ENCODE results near the gene PSMD1. TPM values are rescaled to one million over a fixed set of nuclear protein-coding genes. Genes with fewer than 3 reads are reported as not detected.

Gene PSMD1
- polyA plus RNA-seq, 1 donor from 2014 or later, result 83.8 TPM

GRCh38 chr2:231181860-231182512, 125.3 kb downstream of the PSMD1 start:
- no peak overlapping the region for H3K27ac ChIP-seq (ENCODE audit: low read length)
- no peak overlapping the region for H3K4me3 ChIP-seq (ENCODE audit: low read length)
- no peaks in the 10 kb centered on the region for H3K9me3 ChIP-seq (ENCODE audit: low read length)
- no peaks in the 10 kb centered on the region for H3K27me3 ChIP-seq (ENCODE audit: insufficient read depth, low read depth, low read length)
- no peak overlapping the region for H2AFZ ChIP-seq (ENCODE audit: low read depth, low read length)
- H3K9me2 ChIP-seq (ENCODE audit: insufficient read depth, low read length), result no peaks in the 10 kb centered on the region
- no peak overlapping the region for H3K9ac ChIP-seq (ENCODE audit: low read length)
- no peaks in the 10 kb centered on the region for H3K79me2 ChIP-seq (replicated peaks; ENCODE audit: insufficient read depth, low read length)
- H3K36me3 ChIP-seq (ENCODE audit: insufficient read depth, low read length), result no peaks in the 10 kb centered on the region
- TF ChIP-seq EZH2 (IDR thresholded peaks at IDR 0.05; ENCODE audit: borderline replicate concordance, insufficient read depth, low read length, poor library complexity, severe bottlenecking), result no peak
- TF ChIP-seq TAF1 (IDR thresholded peaks at IDR 0.05; ENCODE audit: low read depth), result no peak
- TF ChIP-seq REST (IDR thresholded peaks at IDR 0.05; ENCODE audit: borderline replicate concordance), result no peak
- no peak for TF ChIP-seq RAD21 (conservative IDR thresholded peaks at IDR 0.05)
- no peak for TF ChIP-seq POLR2AphosphoS5 (IDR thresholded peaks at IDR 0.05)
- TF ChIP-seq CTCF (IDR thresholded peaks at IDR 0.05; ENCODE audit: poor library complexity, severe bottlenecking), result no peak
- no peak for TF ChIP-seq MXI1 (conservative IDR thresholded peaks at IDR 0.05; ENCODE audit: poor library complexity, severe bottlenecking)
- TF ChIP-seq SMC3 (conservative IDR thresholded peaks at IDR 0.05; ENCODE audit: poor library complexity), result no peak
- no peak overlapping the region for H3K4me2 ChIP-seq (ENCODE audit: low read length)
- H3F3A ChIP-seq (ENCODE audit: insufficient read depth, low read length, poor library complexity, severe bottlenecking), result no peaks in the 10 kb centered on the region
- no peaks in the 10 kb centered on the region for H4K20me1 ChIP-seq (ENCODE audit: insufficient read depth)

GRCh38 chr2:231182513-231182899, 125.8 kb downstream of the PSMD1 start:
- H3K36me3 ChIP-seq (ENCODE audit: insufficient read depth, low read length), result no peaks in the 10 kb centered on the region
- H4K20me1 ChIP-seq (ENCODE audit: insufficient read depth), result no peaks in the 10 kb centered on the region
- no peaks in the 10 kb centered on the region for H3K27me3 ChIP-seq (ENCODE audit: insufficient read depth, low read depth, low read length)
- TF ChIP-seq MXI1 (conservative IDR thresholded peaks at IDR 0.05; ENCODE audit: poor library complexity, severe bottlenecking), result no peak
- TF ChIP-seq TAF1 (IDR thresholded peaks at IDR 0.05; ENCODE audit: low read depth), result no peak
- TF ChIP-seq RAD21 (conservative IDR thresholded peaks at IDR 0.05), result no peak
- no peak for TF ChIP-seq EZH2 (IDR thresholded peaks at IDR 0.05; ENCODE audit: borderline replicate concordance, insufficient read depth, low read length, poor library complexity, severe bottlenecking)
- TF ChIP-seq CTCF (IDR thresholded peaks at IDR 0.05; ENCODE audit: poor library complexity, severe bottlenecking), result no peak
- TF ChIP-seq EP300 (conservative IDR thresholded peaks at IDR 0.05; ENCODE audit: poor library complexity, severe bottlenecking), result no peak
- TF ChIP-seq REST (IDR thresholded peaks at IDR 0.05; ENCODE audit: borderline replicate concordance), result no peak
- no peak for TF ChIP-seq POLR2AphosphoS5 (IDR thresholded peaks at IDR 0.05)
- TF ChIP-seq SMC3 (conservative IDR thresholded peaks at IDR 0.05; ENCODE audit: poor library complexity), result no peak
- H3K79me2 ChIP-seq (replicated peaks; ENCODE audit: insufficient read depth, low read length), result no peaks in the 10 kb centered on the region
- H3K4me3 ChIP-seq (ENCODE audit: low read length), result no peak overlapping the region
- no peak overlapping the region for H3K27ac ChIP-seq (ENCODE audit: low read length)
- no peaks in the 10 kb centered on the region for H3K9me2 ChIP-seq (ENCODE audit: insufficient read depth, low read length)
- H3K9ac ChIP-seq (ENCODE audit: low read length), result no peak overlapping the region
- no peak overlapping the region for H3K4me2 ChIP-seq (ENCODE audit: low read length)
- H2AFZ ChIP-seq (ENCODE audit: low read depth, low read length), result no peak overlapping the region
- H3K9me3 ChIP-seq (ENCODE audit: low read length), result no peaks in the 10 kb centered on the region
- H3F3A ChIP-seq (ENCODE audit: insufficient read depth, low read length, poor library complexity, severe bottlenecking), result no peaks in the 10 kb centered on the region
